GM21619 (cell line): ENCODE results near the gene SIK3.

Experiments used
- ATAC-seq: cut with Tn5 transposase; IDR thresholded peaks from one replicate; pipeline ENCODE4 v1.9.1; 2021; ENCODE audit not compliant: unreplicated experiment

SIK3 gene

GRCh38 chr11:117080370-117080769 lies 17.9 kb downstream of the SIK3 start:
- ATAC-seq, result no peak

GRCh38 chr11:117076941-117077691 lies 21.1 kb downstream of the SIK3 start:
- ATAC-seq, result no peak

GRCh38 chr11:117075186-117075585 lies 23.0 kb downstream of the SIK3 start:
- no peak for ATAC-seq

GRCh38 chr11:117074119-117074518 lies 24.1 kb downstream of the SIK3 start:
- ATAC-seq, result no peak

- no peak for ATAC-seq
Measured at GRCh38 chr11:117073539-117073938, 24.7 kb downstream of the SIK3 start.

GRCh38 chr11:117072517-117073461 lies 25.4 kb downstream of the SIK3 start:
- ATAC-seq, result no peak

- no peak for ATAC-seq
Measured at GRCh38 chr11:117071344-117071787, 26.9 kb downstream of the SIK3 start.

GRCh38 chr11:117070016-117070415 lies 28.2 kb downstream of the SIK3 start:
- ATAC-seq, result no peak

- no peak for ATAC-seq
Measured at GRCh38 chr11:117068303-117068860, 29.8 kb downstream of the SIK3 start.

GRCh38 chr11:117066959-117067358 lies 31.3 kb downstream of the SIK3 start:
- no peak for ATAC-seq

- ATAC-seq, result no peak
Measured at GRCh38 chr11:117064275-117064674, 34.0 kb downstream of the SIK3 start.

- no peak for ATAC-seq
Measured at GRCh38 chr11:117062498-117062897, 35.7 kb downstream of the SIK3 start.

GRCh38 chr11:117061256-117061655 lies 37.0 kb downstream of the SIK3 start:
- ATAC-seq, result no peak

GRCh38 chr11:117059611-117060148 lies 38.5 kb downstream of the SIK3 start:
- no peak for ATAC-seq

- ATAC-seq, result no peak
Measured at GRCh38 chr11:117058761-117059261, 39.4 kb downstream of the SIK3 start.

GRCh38 chr11:117057727-117058126 lies 40.5 kb downstream of the SIK3 start:
- no peak for ATAC-seq

GRCh38 chr11:117057317-117057716 lies 40.9 kb downstream of the SIK3 start:
- ATAC-seq, result no peak

- no peak for ATAC-seq
Measured at GRCh38 chr11:117055469-117055868, 42.8 kb downstream of the SIK3 start.

GRCh38 chr11:117054382-117054781 lies 43.8 kb downstream of the SIK3 start:
- no peak for ATAC-seq

GRCh38 chr11:117052196-117053149 lies 45.8 kb downstream of the SIK3 start:
- ATAC-seq, result no peak
